ENCODE data around the gene RNASEL. TPM values are rescaled to one million over a fixed set of nuclear protein-coding genes. Genes with fewer than 3 reads are reported as not detected.
A peak's percentile ranks its signal among the peaks of the same experiment; 100 is the strongest.

RNASEL gene
- total and polyA plus RNA-seq, 12 donors: 1.4 to 4.7 (median 3.3) TPM

DNA sequence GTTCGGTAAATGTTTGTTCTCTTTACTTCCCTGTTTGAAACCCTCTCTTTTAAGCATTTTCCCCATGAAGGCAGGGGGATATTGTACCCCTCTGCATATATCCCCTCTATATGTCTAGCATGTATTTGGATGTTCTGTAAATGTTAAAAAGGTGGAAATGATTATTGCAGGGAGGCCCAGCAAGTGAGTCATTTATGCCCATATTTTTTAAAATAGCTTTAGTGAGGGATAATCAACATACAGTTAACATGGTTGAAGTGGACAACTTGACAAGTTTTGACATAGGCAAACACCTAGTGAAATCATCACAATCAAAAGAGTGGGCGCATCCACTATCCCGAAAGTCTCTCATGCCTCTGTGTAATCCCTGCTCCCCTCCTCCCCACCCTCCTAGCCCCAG is 36.0 kb upstream of the RNASEL start:
- Histone ChIP-seq H3K27me3 (no peaks in the 10 kb centered on the region), H3K9me3 (peaks cover 0 to 9% (median 0%) of the 10 kb centered on the region in 11 donors), H3K4me3 (no peak overlapping the region), H3K4me1 (peaks cover 0 to 58% (median 38%) of the 10 kb centered on the region in 9 donors), H3K27ac (peak overlapping the region in 4 of 10 donors; percentile 18 to 72 (median 43)), H3K36me3 (no peaks in the 10 kb centered on the region)
- 87 to 90% methylated on average over 3 of the region's 3 CpGs for WGBS, 2 donors
- TF ChIP-seq, protein P1, sequence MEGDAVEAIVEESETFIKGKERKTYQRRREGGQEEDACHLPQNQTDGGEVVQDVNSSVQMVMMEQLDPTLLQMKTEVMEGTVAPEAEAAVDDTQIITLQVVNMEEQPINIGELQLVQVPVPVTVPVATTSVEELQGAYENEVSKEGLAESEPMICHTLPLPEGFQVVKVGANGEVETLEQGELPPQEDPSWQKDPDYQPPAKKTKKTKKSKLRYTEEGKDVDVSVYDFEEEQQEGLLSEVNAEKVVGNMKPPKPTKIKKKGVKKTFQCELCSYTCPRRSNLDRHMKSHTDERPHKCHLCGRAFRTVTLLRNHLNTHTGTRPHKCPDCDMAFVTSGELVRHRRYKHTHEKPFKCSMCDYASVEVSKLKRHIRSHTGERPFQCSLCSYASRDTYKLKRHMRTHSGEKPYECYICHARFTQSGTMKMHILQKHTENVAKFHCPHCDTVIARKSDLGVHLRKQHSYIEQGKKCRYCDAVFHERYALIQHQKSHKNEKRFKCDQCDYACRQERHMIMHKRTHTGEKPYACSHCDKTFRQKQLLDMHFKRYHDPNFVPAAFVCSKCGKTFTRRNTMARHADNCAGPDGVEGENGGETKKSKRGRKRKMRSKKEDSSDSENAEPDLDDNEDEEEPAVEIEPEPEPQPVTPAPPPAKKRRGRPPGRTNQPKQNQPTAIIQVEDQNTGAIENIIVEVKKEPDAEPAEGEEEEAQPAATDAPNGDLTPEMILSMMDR (IDR thresholded peaks at IDR 0.05): no peak
- DNase-seq: no peak
- intact Hi-C loops (cut with DNase I): no loop called here
- ATAC-seq: no peak

DNA sequence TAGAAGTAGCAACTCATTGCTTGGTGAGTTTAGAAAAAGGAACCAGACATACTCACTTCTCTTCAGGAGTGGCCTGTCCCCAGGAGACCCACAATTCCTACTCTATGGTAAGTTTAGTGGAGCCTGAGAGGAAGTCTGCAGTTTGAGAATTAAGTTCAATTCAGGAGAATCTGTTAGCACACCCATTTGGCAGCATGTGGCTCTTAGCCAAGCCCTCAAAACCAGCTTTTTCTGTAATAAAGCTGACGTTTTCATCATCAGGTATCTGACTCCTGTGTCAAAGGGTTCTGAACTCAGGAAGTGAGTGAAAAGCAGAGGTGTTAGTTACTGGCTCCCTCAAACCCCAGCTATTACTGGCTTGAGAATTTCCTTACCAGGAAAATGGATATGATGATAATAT is 35.5 kb upstream of the RNASEL start:
- Histone ChIP-seq H3K4me1 (peaks cover 0 to 57% (median 38%) of the 10 kb centered on the region in 9 donors), H3K36me3 (no peaks in the 10 kb centered on the region), H3K9me3 (peaks cover 0 to 9% (median 0%) of the 10 kb centered on the region in 11 donors), H3K27ac (peak overlapping the region in 4 of 10 donors; percentile 18 to 72 (median 43)), H3K4me3 (no peak overlapping the region), H3K27me3 (no peaks in the 10 kb centered on the region)
- DNase-seq: no peak
- intact Hi-C loops (cut with DNase I): loop anchor here in 1 of 10 donors (5.0 kb wide), 1 partner anchor 38 kb away; no protein-coding TSS in a partner anchor
- TF ChIP-seq, protein P1 (IDR thresholded peaks at IDR 0.05): no peak
- 32 to 76% methylated on average over 1 of the region's 1 CpG for WGBS, 2 donors
- no peak for ATAC-seq

DNA sequence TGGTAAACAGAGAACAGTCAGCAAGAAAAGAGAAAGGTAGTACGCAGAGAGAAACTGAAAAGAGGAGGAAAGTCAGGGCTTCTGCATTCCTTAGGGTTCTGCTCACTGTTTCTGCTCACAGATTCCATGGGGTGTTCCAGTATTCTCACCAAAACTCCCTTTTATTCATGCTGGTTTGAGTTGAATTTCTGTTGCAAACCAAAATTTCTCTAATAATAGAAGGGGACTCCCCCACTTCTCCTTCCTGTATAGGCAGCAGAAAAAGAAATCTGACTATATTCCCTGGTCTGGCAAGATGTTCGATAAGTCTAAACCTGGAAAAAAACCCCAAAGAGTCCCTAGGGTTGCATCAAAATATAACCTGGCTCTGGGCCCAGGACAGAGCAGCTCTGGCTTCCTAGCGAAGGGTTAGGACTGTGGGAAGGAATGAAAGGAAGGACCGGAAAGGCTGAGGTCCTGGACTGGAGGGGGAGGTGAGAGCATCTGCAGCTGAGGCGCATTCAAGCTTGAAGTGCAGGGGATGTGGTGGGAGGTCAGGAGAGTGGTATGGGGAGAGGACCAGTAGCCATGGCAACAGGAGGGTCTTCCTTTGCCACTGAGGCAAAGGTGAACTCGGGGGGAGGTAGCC is 34.0 kb upstream of the RNASEL start:
- TF ChIP-seq, protein P1 (IDR thresholded peaks at IDR 0.05): no peak
- no peaks in the 10 kb centered on the region for H3K36me3 ChIP-seq
- peaks cover 0 to 9% (median 0%) of the 10 kb centered on the region in 11 donors for H3K9me3 ChIP-seq
- peaks cover 0 to 46% (median 32%) of the 10 kb centered on the region in 9 donors for H3K4me1 ChIP-seq
- H3K4me3 ChIP-seq: peak overlapping the region in 1 of 10 donors; percentile 5
- H3K27me3 ChIP-seq: peaks cover 0 to 2% (median 0%) of the 10 kb centered on the region in 7 donors
- ATAC-seq: peak; percentile 68 to 89 (median 84)
- intact Hi-C loops (cut with DNase I): loop anchor here in 1 of 10 donors (5.0 kb wide), 1 partner anchor 39 kb away; no protein-coding TSS in a partner anchor
- H3K27ac ChIP-seq: peak overlapping the region in 8 of 10 donors; percentile 21 to 72 (median 45)
- 46 to 51% methylated on average over 6 of the region's 6 CpGs for WGBS, 2 donors
- DNase-seq: peak in 1 of 2 donors; percentile 60

DNA sequence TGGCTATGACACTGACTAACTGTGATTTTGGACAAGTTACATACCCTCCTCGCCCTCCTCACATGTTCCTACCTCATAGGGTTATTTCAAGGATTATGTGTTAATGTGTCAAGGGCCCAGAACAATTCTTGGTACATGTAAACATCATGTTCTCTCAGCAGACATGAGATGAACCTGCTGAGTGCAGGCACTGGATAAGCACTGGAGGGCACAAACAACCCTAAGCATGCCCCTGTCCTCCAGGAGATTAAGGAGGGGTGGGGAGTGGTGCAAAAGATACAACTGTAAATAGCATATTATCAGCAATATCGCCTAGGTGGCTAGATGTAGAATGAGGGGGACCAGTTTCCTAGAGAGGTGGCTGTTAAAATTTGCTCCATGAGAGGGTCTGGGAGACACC is 32.9 kb upstream of the RNASEL start:
- peaks cover 0 to 9% (median 0%) of the 10 kb centered on the region in 11 donors for H3K9me3 ChIP-seq
- intact Hi-C loops (cut with DNase I): loop anchor here in 1 of 10 donors (5.0 kb wide), 1 partner anchor 40 kb away; no protein-coding TSS in a partner anchor
- peaks cover 0 to 12% (median 0%) of the 10 kb centered on the region in 7 donors for H3K27me3 ChIP-seq
- peaks cover 0 to 49% (median 34%) of the 10 kb centered on the region in 9 donors for H3K4me1 ChIP-seq
- no peaks in the 10 kb centered on the region for H3K36me3 ChIP-seq
- TF ChIP-seq, protein P1 (IDR thresholded peaks at IDR 0.05): no peak
- H3K27ac ChIP-seq: no peak overlapping the region
- ATAC-seq: no peak
- WGBS, 2 donors: 91 to 98% methylated on average over 2 of the region's 2 CpGs
- no peak for DNase-seq
- H3K4me3 ChIP-seq: no peak overlapping the region

Measured in heart right ventricle (tissue), 16 donors.